Stimulated activated CD4-positive, alpha-beta T cell treated with anti-CD3 and anti-CD28 coated beads, Interleukin-1b, Interleukin-23, amount 100 ng/mL, for 24 hours (primary cell): ENCODE data around the gene WDR1.

Experiments used
- DNase-seq, 4 experiments: peaks; one replicate each; pipeline ENCODE4 v3.0.0-alpha.2; 2020; ENCODE audit warnings: low read depth in 4 of 4, low spot score in 1 of 4

WDR1 gene

DNA sequence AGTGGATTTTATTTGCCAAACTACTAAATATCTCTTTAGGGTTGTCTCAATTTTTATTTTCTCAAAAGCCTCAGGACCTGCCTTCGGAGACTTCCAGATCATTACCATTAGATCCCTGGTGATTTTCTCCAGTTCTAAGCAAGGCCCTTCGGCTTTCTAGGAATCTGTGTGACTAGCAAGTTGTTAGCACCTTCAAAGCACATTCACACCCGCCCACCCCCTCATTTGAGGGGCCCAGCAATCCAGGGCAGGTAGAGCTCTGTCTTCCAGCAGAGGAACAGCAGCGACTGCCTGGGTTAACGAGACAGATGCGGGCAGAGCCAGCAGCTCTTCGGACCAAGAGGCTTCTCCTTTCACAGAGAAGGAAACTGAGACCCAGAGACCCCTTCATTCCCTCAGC, 2.0 kb downstream of the WDR1 start:
- DNase-seq = no peak

DNA sequence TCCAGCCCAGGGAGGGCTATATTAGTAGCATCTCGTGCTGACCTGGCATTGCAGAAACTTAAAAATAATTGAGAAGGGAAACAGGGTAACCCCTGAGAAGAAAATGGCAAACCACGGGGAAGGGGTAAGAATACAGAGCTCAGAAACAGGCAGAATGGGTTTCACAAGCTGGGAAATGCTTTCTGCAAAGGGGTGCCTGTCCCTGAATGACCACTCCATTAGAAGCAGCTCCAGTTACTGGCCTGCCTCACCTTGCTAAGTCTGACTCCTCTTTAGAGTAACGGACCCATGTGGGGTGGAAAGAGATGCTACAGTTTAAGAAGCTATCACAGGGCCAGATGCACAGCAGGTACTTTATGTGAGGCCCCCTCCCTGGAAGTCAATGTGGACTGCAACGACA, 2.5 kb downstream of the WDR1 start:
- no peak for DNase-seq

DNA sequence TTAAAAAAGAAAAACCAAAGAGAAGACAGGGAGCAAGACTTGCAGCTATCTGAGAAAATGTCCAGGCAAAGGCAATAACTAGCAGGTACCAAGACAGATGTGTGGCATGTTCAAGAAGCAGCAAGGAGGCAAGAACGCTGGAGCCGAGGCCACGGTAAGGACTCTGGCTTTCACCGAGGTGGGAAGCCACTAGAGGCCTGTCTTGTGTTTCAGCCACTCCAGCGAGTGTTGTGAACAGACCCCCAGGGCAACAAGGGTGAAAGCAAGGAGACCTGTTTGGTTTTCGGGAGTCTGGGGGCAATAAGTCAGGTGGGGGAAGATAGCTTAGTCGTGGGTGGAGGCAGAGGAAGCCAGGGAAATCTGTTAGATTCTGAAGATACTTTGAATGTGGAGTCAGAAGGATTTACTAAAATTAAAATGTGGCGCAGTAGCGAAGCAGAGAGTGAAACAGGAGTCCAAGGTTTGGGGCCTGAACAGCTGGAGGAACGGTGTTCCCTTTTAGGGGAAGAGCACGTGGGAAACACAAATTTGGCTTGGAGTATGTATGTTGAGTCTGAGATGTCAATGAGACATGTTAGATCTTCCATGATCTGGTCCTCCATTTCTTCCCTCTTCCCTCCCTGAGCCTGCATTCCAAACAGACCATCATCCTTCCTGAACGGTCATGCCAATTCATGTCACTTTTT, 3.1 kb downstream of the WDR1 start:
- no peak for DNase-seq

DNA sequence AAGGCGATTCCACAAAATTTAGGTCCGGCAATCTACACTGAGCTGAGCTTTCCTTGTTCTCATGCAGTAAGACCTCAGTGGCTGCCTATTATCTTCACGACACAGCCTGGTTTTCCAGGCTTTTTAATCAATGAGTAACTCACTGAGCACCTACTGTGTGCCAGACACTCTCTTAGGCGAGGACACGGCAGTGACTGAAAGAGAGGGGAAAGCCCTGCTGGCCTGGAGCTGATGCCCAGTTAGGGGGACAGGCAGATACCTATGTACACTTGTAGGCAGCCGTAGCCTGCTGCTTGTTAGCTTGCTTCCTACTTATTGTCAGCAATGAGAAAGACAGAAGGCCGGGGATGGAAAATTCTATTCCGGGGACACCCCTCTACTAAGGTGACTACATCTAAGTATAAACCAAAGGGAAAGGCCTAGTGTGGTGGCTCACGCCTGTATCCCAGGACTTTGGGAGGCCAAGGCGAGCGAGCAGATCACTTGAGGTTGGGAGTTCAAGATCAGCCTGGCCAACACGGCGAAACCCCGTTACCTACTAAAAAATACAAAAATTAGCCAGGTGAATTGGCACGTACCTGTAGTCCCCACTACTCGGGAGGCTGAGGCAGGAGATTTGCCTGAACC, 3.8 kb downstream of the WDR1 start:
- DNase-seq = no peak

GRCh38 chr4:10111067-10111801, 5.4 kb downstream of the WDR1 start:
- no peak for DNase-seq

- no peak for DNase-seq
These were observed 6.5 kb downstream of the WDR1 start for GRCh38 chr4:10109995-10110670.

GRCh38 chr4:10108818-10109783, 7.5 kb downstream of the WDR1 start:
- peak in 1 of 4 experiments; percentile 29 for DNase-seq

DNA sequence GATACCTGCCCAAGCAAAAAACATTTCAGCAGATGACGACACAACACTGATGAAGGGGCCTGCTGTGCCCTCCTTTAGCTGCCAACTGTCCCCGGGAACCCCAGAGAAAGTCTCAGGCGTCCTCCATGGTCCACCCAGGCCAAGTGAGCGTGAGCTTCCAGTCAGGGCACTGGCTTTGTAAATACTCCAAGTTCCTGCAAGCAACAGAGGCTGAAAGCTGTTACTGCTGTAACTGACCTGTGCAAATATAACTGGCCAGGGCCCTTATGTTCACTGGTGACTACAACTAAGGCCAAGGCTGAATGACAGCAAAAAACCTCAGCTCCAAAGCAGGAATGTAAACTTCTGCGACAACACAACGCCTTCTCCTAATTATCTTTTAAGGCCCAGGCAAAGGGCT, 8.2 kb downstream of the WDR1 start:
- no peak for DNase-seq

- no peak for DNase-seq
These were observed 9.2 kb downstream of the WDR1 start for GRCh38 chr4:10107111-10108091.

GRCh38 chr4:10106421-10107039, 10.1 kb downstream of the WDR1 start:
- DNase-seq = peak in 3 of 4 experiments; percentile 51 to 73 (median 67)

GRCh38 chr4:10105920-10106319, 10.7 kb downstream of the WDR1 start:
- no peak for DNase-seq

DNA sequence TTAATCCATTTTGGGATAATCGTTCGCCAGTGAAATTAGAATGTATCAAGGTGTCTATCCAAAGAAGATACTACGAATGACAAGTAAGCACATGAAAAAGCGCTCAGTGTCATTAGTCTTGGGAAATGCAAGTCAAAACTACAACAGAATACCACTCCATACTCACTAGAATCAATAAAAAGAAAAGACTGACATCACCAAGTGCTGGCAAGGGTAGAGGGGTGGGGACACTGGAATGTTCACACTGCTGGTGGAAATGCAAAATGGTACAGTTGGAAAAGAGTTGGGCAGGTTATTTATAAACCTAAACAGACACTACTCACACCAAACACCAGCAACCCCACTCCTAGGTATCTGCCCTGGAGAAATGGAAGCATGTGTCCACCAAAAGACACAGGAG, 11.2 kb downstream of the WDR1 start:
- DNase-seq = no peak

- no peak for DNase-seq
These were observed 11.7 kb downstream of the WDR1 start for GRCh38 chr4:10104991-10105276.

- no peak for DNase-seq
These were observed 12.2 kb downstream of the WDR1 start for GRCh38 chr4:10104211-10104990.

GRCh38 chr4:10102474-10103332, 13.9 kb downstream of the WDR1 start:
- no peak for DNase-seq

DNA sequence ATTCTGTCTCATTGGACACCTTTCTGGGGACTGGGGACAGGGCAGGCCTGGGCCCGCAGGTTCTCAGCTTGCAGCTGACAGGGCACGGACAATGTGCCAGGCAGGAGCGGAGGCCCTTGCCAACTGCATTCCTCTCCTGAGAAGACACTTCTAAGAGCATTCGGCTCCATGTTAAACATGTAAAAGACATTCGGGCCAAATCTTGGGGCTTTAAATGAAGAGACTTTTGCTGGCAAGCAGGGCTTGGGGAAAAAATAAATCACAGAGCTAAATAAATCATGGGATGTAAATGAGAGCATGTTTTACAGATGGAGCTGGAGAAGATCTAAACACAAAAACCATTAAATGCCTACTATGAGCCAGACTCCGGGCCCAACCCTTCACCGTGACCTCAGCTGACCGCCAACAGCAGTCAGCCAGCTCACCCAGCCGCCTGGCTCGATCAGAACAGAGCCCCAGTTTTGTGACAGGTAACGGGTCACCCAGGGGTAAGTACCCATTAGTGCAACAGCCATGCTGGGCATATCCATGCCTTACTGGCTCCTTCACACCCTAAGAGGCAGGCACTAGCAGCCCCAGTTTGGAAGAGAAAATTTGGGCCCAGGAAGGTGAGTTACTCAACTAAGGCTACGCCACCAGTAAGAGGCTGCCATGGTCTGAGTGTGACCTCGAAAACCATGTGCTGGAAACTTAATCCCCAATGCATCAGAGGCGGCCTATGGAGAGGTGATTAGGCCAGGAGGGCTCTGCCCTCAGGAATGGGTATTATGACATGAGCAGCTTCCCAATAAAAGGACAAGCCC, 14.7 kb downstream of the WDR1 start:
- DNase-seq = no peak

DNA sequence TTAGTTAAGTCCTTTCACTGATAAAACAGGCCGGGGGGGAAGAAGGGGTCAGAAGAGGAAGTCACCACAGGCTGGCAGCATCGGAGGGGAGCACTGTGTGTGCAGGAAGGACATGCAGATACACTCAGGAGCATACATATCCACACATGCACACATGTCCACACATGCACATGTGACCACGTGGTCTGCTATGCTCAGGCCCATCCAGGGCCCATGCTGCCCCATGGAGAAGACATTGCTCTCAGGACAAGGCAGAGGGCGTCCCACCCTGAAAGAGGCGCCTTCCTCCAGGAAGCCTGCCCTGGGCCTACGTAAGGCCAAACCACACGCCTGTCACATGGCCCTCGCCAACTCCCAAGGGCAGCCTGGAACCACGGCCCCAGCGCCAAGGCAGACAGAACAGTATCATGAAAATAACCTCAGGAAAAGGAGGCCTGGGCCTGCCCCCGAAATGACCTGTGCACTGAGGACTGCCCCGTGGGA, 15.8 kb downstream of the WDR1 start:
- no peak for DNase-seq
